ENCODE measurements around the gene KANSL3.
A peak's percentile ranks its signal among the peaks of the same experiment; 100 is the strongest.

KANSL3 gene

DNA sequence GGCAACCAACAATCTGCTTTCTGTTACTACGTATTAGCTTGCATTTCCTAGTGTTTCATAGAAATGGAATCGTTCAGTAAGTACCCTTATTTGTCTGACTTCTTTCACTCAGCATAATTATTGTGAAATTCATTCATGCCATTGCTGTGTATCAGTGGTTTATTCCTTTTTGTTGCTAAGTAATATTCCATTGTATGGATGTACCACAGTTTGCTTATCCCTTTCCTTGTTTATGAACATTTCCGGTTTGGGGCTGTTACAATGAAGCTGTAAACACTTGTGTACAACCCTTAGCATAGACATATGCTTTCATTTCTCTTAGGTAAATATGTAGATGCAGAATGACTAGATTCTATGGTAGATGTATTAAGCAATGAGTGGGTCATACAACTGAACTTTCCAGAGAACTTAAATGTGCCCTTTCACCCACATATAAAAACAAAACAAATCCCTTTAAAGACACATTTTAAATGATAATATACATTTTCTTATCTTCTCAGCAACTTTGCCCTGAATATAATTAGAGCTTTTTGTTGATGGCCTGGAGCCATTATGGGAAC lies 26.3 kb upstream of the KANSL3 start:
- ATAC-seq, result no peak
- TF ChIP-seq, protein P1, sequence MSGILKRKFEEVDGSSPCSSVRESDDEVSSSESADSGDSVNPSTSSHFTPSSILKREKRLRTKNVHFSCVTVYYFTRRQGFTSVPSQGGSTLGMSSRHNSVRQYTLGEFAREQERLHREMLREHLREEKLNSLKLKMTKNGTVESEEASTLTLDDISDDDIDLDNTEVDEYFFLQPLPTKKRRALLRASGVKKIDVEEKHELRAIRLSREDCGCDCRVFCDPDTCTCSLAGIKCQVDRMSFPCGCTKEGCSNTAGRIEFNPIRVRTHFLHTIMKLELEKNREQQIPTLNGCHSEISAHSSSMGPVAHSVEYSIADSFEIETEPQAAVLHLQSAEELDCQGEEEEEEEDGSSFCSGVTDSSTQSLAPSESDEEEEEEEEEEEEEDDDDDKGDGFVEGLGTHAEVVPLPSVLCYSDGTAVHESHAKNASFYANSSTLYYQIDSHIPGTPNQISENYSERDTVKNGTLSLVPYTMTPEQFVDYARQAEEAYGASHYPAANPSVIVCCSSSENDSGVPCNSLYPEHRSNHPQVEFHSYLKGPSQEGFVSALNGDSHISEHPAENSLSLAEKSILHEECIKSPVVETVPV (CRISPR knock-in tag; IDR thresholded peaks at IDR 0.05), result no peak
- no peak for TF ChIP-seq TOX (CRISPR knock-in tag; IDR thresholded peaks at IDR 0.05; ENCODE audit: borderline replicate concordance)
- TF ChIP-seq ZNF8 (CRISPR knock-in tag; IDR thresholded peaks at IDR 0.05), result peak; percentile 100

- ATAC-seq, result no peak
- TF ChIP-seq ZC3H10 (CRISPR knock-in tag; IDR thresholded peaks at IDR 0.05) (no peak), TCF4 (CRISPR knock-in tag; IDR thresholded peaks at IDR 0.05; ENCODE audit: borderline replicate concordance) (no peak), ZNF70 (CRISPR knock-in tag; IDR thresholded peaks at IDR 0.05) (no peak), PPARA (CRISPR knock-in tag; IDR thresholded peaks at IDR 0.05; ENCODE audit: borderline replicate concordance) (no peak), TOX (CRISPR knock-in tag; IDR thresholded peaks at IDR 0.05; ENCODE audit: borderline replicate concordance) (no peak), CSDC2 (CRISPR knock-in tag; IDR thresholded peaks at IDR 0.05) (no peak), PATZ1 (CRISPR knock-in tag; IDR thresholded peaks at IDR 0.05; ENCODE audit: borderline replicate concordance) (no peak)
- TF ChIP-seq, protein P2, sequence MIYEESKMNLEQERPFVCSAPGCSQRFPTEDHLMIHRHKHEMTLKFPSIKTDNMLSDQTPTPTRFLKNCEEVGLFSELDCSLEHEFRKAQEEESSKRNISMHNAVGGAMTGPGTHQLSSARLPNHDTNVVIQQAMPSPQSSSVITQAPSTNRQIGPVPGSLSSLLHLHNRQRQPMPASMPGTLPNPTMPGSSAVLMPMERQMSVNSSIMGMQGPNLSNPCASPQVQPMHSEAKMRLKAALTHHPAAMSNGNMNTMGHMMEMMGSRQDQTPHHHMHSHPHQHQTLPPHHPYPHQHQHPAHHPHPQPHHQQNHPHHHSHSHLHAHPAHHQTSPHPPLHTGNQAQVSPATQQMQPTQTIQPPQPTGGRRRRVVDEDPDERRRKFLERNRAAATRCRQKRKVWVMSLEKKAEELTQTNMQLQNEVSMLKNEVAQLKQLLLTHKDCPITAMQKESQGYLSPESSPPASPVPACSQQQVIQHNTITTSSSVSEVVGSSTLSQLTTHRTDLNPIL (CRISPR knock-in tag; IDR thresholded peaks at IDR 0.05; ENCODE audit: low read depth), result no peak
- TF ChIP-seq, protein P1 (CRISPR knock-in tag; IDR thresholded peaks at IDR 0.05), result no peak
These were observed 25.7 kb upstream of the KANSL3 start for GRCh38 chr2:96663829-96664228.

- ATAC-seq, result no peak
- TF ChIP-seq ARNTL (CRISPR knock-in tag; IDR thresholded peaks at IDR 0.05; ENCODE audit: borderline replicate concordance, low read depth) (no peak), ZNF565 (CRISPR knock-in tag; conservative IDR thresholded peaks at IDR 0.05; ENCODE audit: low read depth) (no peak), POU6F1 (CRISPR knock-in tag; IDR thresholded peaks at IDR 0.05; ENCODE audit: borderline replicate concordance, low read depth) (no peak), OSR1 (CRISPR knock-in tag; IDR thresholded peaks at IDR 0.05) (no peak), TCF4 (CRISPR knock-in tag; IDR thresholded peaks at IDR 0.05; ENCODE audit: borderline replicate concordance) (no peak), ESRRG (CRISPR knock-in tag; IDR thresholded peaks at IDR 0.05) (no peak), BACH2 (CRISPR knock-in tag; IDR thresholded peaks at IDR 0.05; ENCODE audit: borderline replicate concordance) (no peak), SNAI2 (CRISPR knock-in tag; IDR thresholded peaks at IDR 0.05) (no peak), ZNF70 (CRISPR knock-in tag; IDR thresholded peaks at IDR 0.05) (no peak), ZNF8 (CRISPR knock-in tag; IDR thresholded peaks at IDR 0.05) (no peak), PPARA (CRISPR knock-in tag; IDR thresholded peaks at IDR 0.05; ENCODE audit: borderline replicate concordance) (no peak), PATZ1 (CRISPR knock-in tag; IDR thresholded peaks at IDR 0.05; ENCODE audit: borderline replicate concordance) (no peak), CSDC2 (CRISPR knock-in tag; IDR thresholded peaks at IDR 0.05) (no peak), RARB (CRISPR knock-in tag; IDR thresholded peaks at IDR 0.05) (no peak)
- TF ChIP-seq, protein P1 (CRISPR knock-in tag; IDR thresholded peaks at IDR 0.05), result no peak
These were observed 25.1 kb upstream of the KANSL3 start for GRCh38 chr2:96663177-96663576.
